ENCODE measurements around the gene E2F3. TPM values are rescaled to one million over a fixed set of nuclear protein-coding genes. Genes with fewer than 3 reads are reported as not detected.

Gene E2F3
- total RNA-seq, 6 donors from 2014 or later = 4.0 to 10.8 (median 6.5) TPM

- Histone ChIP-seq H3K36me3 (no peaks in the 10 kb centered on the region), H3K9me3 (no peaks in the 10 kb centered on the region), H3K27me3 (no peaks in the 10 kb centered on the region), H3K4me1 (no peaks in the 10 kb centered on the region), H3K27ac (no peak overlapping the region), H3K4me3 (no peak overlapping the region)
- 85 to 93% methylated on average over 4 of the region's 4 CpGs for WGBS, 2 donors
- TF ChIP-seq POLR2AphosphoS5 (IDR thresholded peaks at IDR 0.05) (no peak), POLR2A (IDR thresholded peaks at IDR 0.05) (no peak), EP300 (IDR thresholded peaks at IDR 0.05) (no peak), CTCF (IDR thresholded peaks at IDR 0.05) (no peak)
- no peak for DNase-seq
- ATAC-seq (ENCODE audit: low FRiP score in 2 of 2) = no peak
These were observed 38.6 kb downstream of the E2F3 start for GRCh38 chr6:20440296-20440695.

GRCh38 chr6:20441236-20441635 is 39.6 kb downstream of the E2F3 start:
- Histone ChIP-seq H3K4me3 (no peak overlapping the region), H3K36me3 (no peaks in the 10 kb centered on the region), H3K27me3 (no peaks in the 10 kb centered on the region), H3K27ac (no peak overlapping the region), H3K4me1 (no peaks in the 10 kb centered on the region), H3K9me3 (no peaks in the 10 kb centered on the region)
- ATAC-seq (ENCODE audit: low FRiP score in 2 of 2) (no peak), DNase-seq (no peak)
- TF ChIP-seq POLR2A (IDR thresholded peaks at IDR 0.05) (no peak), CTCF (IDR thresholded peaks at IDR 0.05) (no peak), POLR2AphosphoS5 (IDR thresholded peaks at IDR 0.05) (no peak), EP300 (IDR thresholded peaks at IDR 0.05) (no peak)
- 100% methylated on average over 1 of the region's 1 CpG for WGBS, 2 donors

GRCh38 chr6:20441921-20442320 is 40.2 kb downstream of the E2F3 start:
- Histone ChIP-seq H3K4me1 (no peaks in the 10 kb centered on the region), H3K27me3 (no peaks in the 10 kb centered on the region), H3K27ac (no peak overlapping the region), H3K4me3 (no peak overlapping the region), H3K36me3 (no peaks in the 10 kb centered on the region), H3K9me3 (no peaks in the 10 kb centered on the region)
- TF ChIP-seq POLR2A (IDR thresholded peaks at IDR 0.05) (no peak), CTCF (IDR thresholded peaks at IDR 0.05) (no peak), POLR2AphosphoS5 (IDR thresholded peaks at IDR 0.05) (no peak), EP300 (IDR thresholded peaks at IDR 0.05) (no peak)
- no peak for DNase-seq
- 83% methylated on average over 7 of the region's 7 CpGs for WGBS, 2 donors
- no peak for ATAC-seq (ENCODE audit: low FRiP score in 2 of 2)

DNA sequence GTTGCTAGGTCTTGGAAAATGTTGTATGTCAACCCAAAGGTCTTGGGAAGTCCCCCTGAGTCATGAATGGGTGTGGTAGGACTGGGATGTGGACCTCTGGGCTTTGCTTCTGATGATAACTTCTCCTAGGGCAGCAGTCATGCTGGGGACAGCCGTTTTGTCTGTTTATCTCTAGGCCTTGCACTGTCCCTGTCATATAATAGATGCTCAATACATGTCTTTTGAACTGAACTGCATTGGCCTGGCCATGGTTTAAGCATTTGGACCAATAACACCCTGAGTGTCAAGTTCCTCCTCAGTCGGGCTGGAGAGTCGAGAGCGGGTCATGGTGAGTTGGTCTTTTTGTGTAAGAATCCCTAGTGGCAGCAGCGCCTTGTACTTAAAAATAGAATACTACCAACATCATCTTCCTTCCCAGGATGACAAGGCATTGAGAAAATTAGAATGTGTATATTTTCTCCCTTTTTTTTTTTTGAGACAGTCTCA is 43.1 kb downstream of the E2F3 start:
- Histone ChIP-seq H3K27me3 (no peaks in the 10 kb centered on the region), H3K4me3 (no peak overlapping the region), H3K27ac (no peak overlapping the region), H3K36me3 (no peaks in the 10 kb centered on the region), H3K9me3 (no peaks in the 10 kb centered on the region), H3K4me1 (peaks cover 0 to 7% (median 0%) of the 10 kb centered on the region in 4 donors)
- ATAC-seq (ENCODE audit: low FRiP score in 2 of 2) (peak in 1 of 2 donors; percentile 57), DNase-seq (no peak)
- WGBS, 2 donors = 77 to 94% methylated on average over 5 of the region's 5 CpGs
- TF ChIP-seq POLR2A (IDR thresholded peaks at IDR 0.05) (no peak), CTCF (IDR thresholded peaks at IDR 0.05) (no peak), POLR2AphosphoS5 (IDR thresholded peaks at IDR 0.05) (no peak), EP300 (IDR thresholded peaks at IDR 0.05) (no peak)

GRCh38 chr6:20447157-20447556 is 45.5 kb downstream of the E2F3 start:
- H3K4me1 ChIP-seq = peaks cover 0 to 7% (median 0%) of the 10 kb centered on the region in 4 donors
- no peak overlapping the region for H3K4me3 ChIP-seq
- WGBS, 2 donors = 77 to 78% methylated on average over 3 of the region's 3 CpGs
- no peak overlapping the region for H3K27ac ChIP-seq
- TF ChIP-seq POLR2A (IDR thresholded peaks at IDR 0.05) (no peak), CTCF (IDR thresholded peaks at IDR 0.05) (no peak), POLR2AphosphoS5 (IDR thresholded peaks at IDR 0.05) (no peak), EP300 (IDR thresholded peaks at IDR 0.05) (no peak)
- no peaks in the 10 kb centered on the region for H3K36me3 ChIP-seq
- DNase-seq (no peak), ATAC-seq (ENCODE audit: low FRiP score in 2 of 2) (no peak)
- no peaks in the 10 kb centered on the region for H3K27me3 ChIP-seq
- no peaks in the 10 kb centered on the region for H3K9me3 ChIP-seq

Data from upper lobe of left lung (tissue), 6 donors.